ENCODE results near the gene GGA2. TPM values are rescaled to one million over a fixed set of nuclear protein-coding genes. Genes with fewer than 3 reads are reported as not detected.

GGA2 gene
- total RNA-seq, 1 experiment from 2014 or later, result 92.7 TPM

GRCh38 chr16:23478566-23478965 is 31.7 kb downstream of the GGA2 start:
- Histone ChIP-seq H3K9me3 (no peaks in the 10 kb centered on the region), H3K27me3 (replicated peaks; ENCODE audit: control insufficient read depth, insufficient read depth, low read length) (no peaks in the 10 kb centered on the region), H3K36me3 (ENCODE audit: control insufficient read depth, insufficient read depth, low read length) (peaks cover 5% of the 10 kb centered on the region), H3K4me3 (ENCODE audit: low read depth, low read length) (no peak overlapping the region), H3K4me1 (no peaks in the 10 kb centered on the region)
- H3K9me3 Mint-ChIP-seq (ENCODE audit: unreplicated experiment), result no peaks in the 10 kb centered on the region
- BruUV-seq (replicated peaks), result no TSS peak
- ChIA-PET CTCF (interaction anchor here (0.5 kb wide), 1 partner anchor 37 kb away, joined by 3 read pairs; no protein-coding TSS in a partner anchor), POLR2A (no interaction called here)
- no peak for TF ChIP-seq CTCF (IDR thresholded peaks at IDR 0.05; ENCODE audit: insufficient read depth in 1 of 2, low read depth in 1 of 2, low read length in 1 of 2, severe bottlenecking in 1 of 2, unreplicated experiment in 1 of 2)
- H3K36me3 Mint-ChIP-seq (ENCODE audit: insufficient read depth, unreplicated experiment), result peaks cover 84% of the 10 kb centered on the region
- intact Hi-C loops (cut with micrococcal nuclease; ENCODE audit: unreplicated experiment), result no loop called here
- H3K4me3 Mint-ChIP-seq (ENCODE audit: unreplicated experiment), result no peak overlapping the region
- no peak overlapping the region for H3K27ac Mint-ChIP-seq (ENCODE audit: unreplicated experiment)
- no peak for DNase-seq
- no peaks in the 10 kb centered on the region for H3K27me3 Mint-ChIP-seq (ENCODE audit: insufficient read depth, unreplicated experiment)
- no peaks in the 10 kb centered on the region for H3K4me1 Mint-ChIP-seq (ENCODE audit: low read depth, unreplicated experiment)

GRCh38 chr16:23476289-23476688 is 34.0 kb downstream of the GGA2 start:
- Histone ChIP-seq H3K27me3 (replicated peaks; ENCODE audit: control insufficient read depth, insufficient read depth, low read length) (no peaks in the 10 kb centered on the region), H3K4me3 (ENCODE audit: low read depth, low read length) (no peak overlapping the region), H3K36me3 (ENCODE audit: control insufficient read depth, insufficient read depth, low read length) (peaks cover 2% of the 10 kb centered on the region; the same call in 1 of the 2 replicates), H3K9me3 (no peaks in the 10 kb centered on the region), H3K4me1 (no peaks in the 10 kb centered on the region)
- POLR2A ChIA-PET, result no interaction called here
- BruUV-seq (replicated peaks), result no TSS peak
- CTCF ChIA-PET, result no interaction called here
- no peaks in the 10 kb centered on the region for H3K27me3 Mint-ChIP-seq (ENCODE audit: insufficient read depth, unreplicated experiment)
- H3K27ac Mint-ChIP-seq (ENCODE audit: unreplicated experiment), result no peak overlapping the region
- no peak for DNase-seq
- no peaks in the 10 kb centered on the region for H3K4me1 Mint-ChIP-seq (ENCODE audit: low read depth, unreplicated experiment)
- no peak for TF ChIP-seq CTCF (IDR thresholded peaks at IDR 0.05; ENCODE audit: insufficient read depth in 1 of 2, low read depth in 1 of 2, low read length in 1 of 2, severe bottlenecking in 1 of 2, unreplicated experiment in 1 of 2)
- H3K36me3 Mint-ChIP-seq (ENCODE audit: insufficient read depth, unreplicated experiment), result peaks cover 70% of the 10 kb centered on the region
- no peaks in the 10 kb centered on the region for H3K9me3 Mint-ChIP-seq (ENCODE audit: unreplicated experiment)
- no peak overlapping the region for H3K4me3 Mint-ChIP-seq (ENCODE audit: unreplicated experiment)
- intact Hi-C loops (cut with micrococcal nuclease; ENCODE audit: unreplicated experiment), result no loop called here

GRCh38 chr16:23469814-23470213 is 40.5 kb downstream of the GGA2 start:
- DNase-seq, result no peak
- H3K36me3 ChIP-seq (ENCODE audit: control insufficient read depth, insufficient read depth, low read length), result peaks cover 5% of the 10 kb centered on the region
- BruUV-seq (replicated peaks), result no TSS peak
- CTCF ChIA-PET, result no interaction called here
- no peaks in the 10 kb centered on the region for H3K4me1 ChIP-seq
- no peak overlapping the region for H3K27ac Mint-ChIP-seq (ENCODE audit: unreplicated experiment)
- TF ChIP-seq CTCF (IDR thresholded peaks at IDR 0.05; ENCODE audit: insufficient read depth in 1 of 2, low read depth in 1 of 2, low read length in 1 of 2, severe bottlenecking in 1 of 2, unreplicated experiment in 1 of 2), result no peak
- H3K27me3 ChIP-seq (replicated peaks; ENCODE audit: control insufficient read depth, insufficient read depth, low read length), result no peaks in the 10 kb centered on the region
- intact Hi-C loops (cut with micrococcal nuclease; ENCODE audit: unreplicated experiment), result no loop called here
- no peaks in the 10 kb centered on the region for H3K4me1 Mint-ChIP-seq (ENCODE audit: low read depth, unreplicated experiment)
- H3K36me3 Mint-ChIP-seq (ENCODE audit: insufficient read depth, unreplicated experiment), result peaks cover 58% of the 10 kb centered on the region
- no peaks in the 10 kb centered on the region for H3K9me3 Mint-ChIP-seq (ENCODE audit: unreplicated experiment)
- H3K4me3 ChIP-seq (ENCODE audit: low read depth, low read length), result no peak overlapping the region
- H3K9me3 ChIP-seq, result no peaks in the 10 kb centered on the region
- POLR2A ChIA-PET, result no interaction called here
- no peaks in the 10 kb centered on the region for H3K27me3 Mint-ChIP-seq (ENCODE audit: insufficient read depth, unreplicated experiment)
- no peak overlapping the region for H3K4me3 Mint-ChIP-seq (ENCODE audit: unreplicated experiment)
